Measurements from ENCODE around the gene RGS7. TPM values are rescaled to one million over a fixed set of nuclear protein-coding genes. Genes with fewer than 3 reads are reported as not detected.

RGS7 gene
- total and polyA plus RNA-seq, 10 of the 15 experiments (the other 5 are each of a cell fraction or from before 2014, with no cell fraction given): not detected

- no TSS peak for BruUV-seq (replicated peaks)
- Histone ChIP-seq H2AFZ (ENCODE audit: control insufficient read depth, low read depth, low read length) (no peak overlapping the region), H3K4me3 (no peak overlapping the region), H3K4me1 (ENCODE audit: control insufficient read depth, insufficient read depth, low read length) (no peaks in the 10 kb centered on the region), H3K36me3 (ENCODE audit: control insufficient read depth in 2 of 2, insufficient read depth in 2 of 2, low read length in 1 of 2) (no peaks in the 10 kb centered on the region), H3K9me3 (replicated peaks; ENCODE audit: control insufficient read depth, insufficient read depth, low read length) (no peaks in the 10 kb centered on the region), H3K4me2 (ENCODE audit: control insufficient read depth, insufficient read depth) (no peak overlapping the region), H3K9ac (ENCODE audit: control insufficient read depth, insufficient read depth, low read length) (no peak overlapping the region), H3K27me3 (replicated peaks in 1 of 2; ENCODE audit: control insufficient read depth in 2 of 2, insufficient read depth in 2 of 2, low read length in 1 of 2) (no peaks in the 10 kb centered on the region), H4K20me1 (ENCODE audit: control insufficient read depth, insufficient read depth) (no peaks in the 10 kb centered on the region), H3K79me2 (ENCODE audit: control insufficient read depth, insufficient read depth, low read length) (no peaks in the 10 kb centered on the region), H3K27ac (ENCODE audit: control insufficient read depth, insufficient read depth) (no peak overlapping the region)
- no peak for DNase-seq (ENCODE audit: low read depth, low spot score)
- ATAC-seq: no peak
- SMC1A ChIA-PET (ENCODE audit: uncharacterized antibody, unreplicated experiment): interaction anchor here (1.1 kb wide), 1 partner anchor 24 kb away, joined by 3 read pairs; no protein-coding TSS in a partner anchor
- no peak for FAIRE-seq
- CTCF ChIA-PET: no interaction called here
- in situ Hi-C loops (cut with MboI): no loop called here
- RAD21 ChIA-PET (ENCODE audit: unreplicated experiment): no interaction called here
- POLR2A ChIA-PET: no interaction called here
- TF ChIP-seq HSF1 (IDR thresholded peaks at IDR 0.05; ENCODE audit: low read depth, low read length) (no peak), ZNF24 (IDR thresholded peaks at IDR 0.05) (no peak)
- intact Hi-C loops (cut with micrococcal nuclease; ENCODE audit: unreplicated experiment): no loop called here
- 0% methylated on average over 3 of the region's 3 CpGs for WGBS (ENCODE audit: insufficient coverage, insufficient replicate concordance, low lambda C conversion rate, missing lambda C conversion rate)
Observed at GRCh38 chr1:241171991-241172390, 185.0 kb downstream of the RGS7 start.

- no peak overlapping the region for H2AFZ ChIP-seq (ENCODE audit: control insufficient read depth, low read depth, low read length)
- H3K79me2 ChIP-seq (ENCODE audit: control insufficient read depth, insufficient read depth, low read length): no peaks in the 10 kb centered on the region
- DNase-seq (ENCODE audit: low read depth, low spot score) (no peak), ATAC-seq (no peak), FAIRE-seq (no peak)
- 18% methylated on average over 11 of the region's 14 CpGs for WGBS (ENCODE audit: insufficient coverage, insufficient replicate concordance, low lambda C conversion rate, missing lambda C conversion rate)
- no peak overlapping the region for H3K4me3 ChIP-seq
- no peaks in the 10 kb centered on the region for H4K20me1 ChIP-seq (ENCODE audit: control insufficient read depth, insufficient read depth)
- BruUV-seq (replicated peaks): no TSS peak
- H3K9me3 ChIP-seq (replicated peaks; ENCODE audit: control insufficient read depth, insufficient read depth, low read length): no peaks in the 10 kb centered on the region
- in situ Hi-C loops (cut with MboI): no loop called here
- H3K9ac ChIP-seq (ENCODE audit: control insufficient read depth, insufficient read depth, low read length): no peak overlapping the region
- CTCF ChIA-PET: no interaction called here
- no peaks in the 10 kb centered on the region for H3K27me3 ChIP-seq (replicated peaks in 1 of 2; ENCODE audit: control insufficient read depth in 2 of 2, insufficient read depth in 2 of 2, low read length in 1 of 2)
- intact Hi-C loops (cut with micrococcal nuclease; ENCODE audit: unreplicated experiment): no loop called here
- POLR2A ChIA-PET: no interaction called here
- no peak overlapping the region for H3K27ac ChIP-seq (ENCODE audit: control insufficient read depth, insufficient read depth)
- TF ChIP-seq EGR1 (IDR thresholded peaks at IDR 0.05; ENCODE audit: borderline replicate concordance in 1 of 2, low read depth in 2 of 2, low read length in 2 of 2): no peak
- no peak for TF ChIP-seq FOXM1 (IDR thresholded peaks at IDR 0.05; ENCODE audit: low read depth, low read length)
- TF ChIP-seq TCF12 (IDR thresholded peaks at IDR 0.05; ENCODE audit: low read depth, low read length): no peak
- no peak for TF ChIP-seq SRF (IDR thresholded peaks at IDR 0.05; ENCODE audit: low read depth in 2 of 2, low read length in 2 of 2)
- TF ChIP-seq CBX3 (IDR thresholded peaks at IDR 0.05; ENCODE audit: borderline replicate concordance, low read depth): no peak
- TF ChIP-seq BRCA1 (IDR thresholded peaks at IDR 0.05; ENCODE audit: low read depth, low read length): no peak
- TF ChIP-seq CBFB (IDR thresholded peaks at IDR 0.05; ENCODE audit: low read depth): no peak
- TF ChIP-seq ZNF274 (IDR thresholded peaks at IDR 0.05; ENCODE audit: insufficient read depth, insufficient read length): no peak
- TF ChIP-seq NBN (IDR thresholded peaks at IDR 0.05): no peak
- no peak for TF ChIP-seq SUPT20H (IDR thresholded peaks at IDR 0.05; ENCODE audit: borderline replicate concordance, control insufficient read depth, low read depth, low read length)
- TF ChIP-seq FOS (IDR thresholded peaks at IDR 0.05; ENCODE audit: borderline replicate concordance, extremely low read depth, insufficient read length): no peak
- no peak for TF ChIP-seq RCOR1 (conservative IDR thresholded peaks at IDR 0.05; ENCODE audit: low read depth, low read length)
- no peak for TF ChIP-seq IRF4 (IDR thresholded peaks at IDR 0.05; ENCODE audit: low read depth, low read length)
- TF ChIP-seq ATF7 (IDR thresholded peaks at IDR 0.05; ENCODE audit: low read depth): no peak
- no peaks in the 10 kb centered on the region for H3K36me3 ChIP-seq (ENCODE audit: control insufficient read depth in 2 of 2, insufficient read depth in 2 of 2, low read length in 1 of 2)
- H3K4me1 ChIP-seq (ENCODE audit: control insufficient read depth, insufficient read depth, low read length): no peaks in the 10 kb centered on the region
- SMC1A ChIA-PET (ENCODE audit: uncharacterized antibody, unreplicated experiment): no interaction called here
- RAD21 ChIA-PET (ENCODE audit: unreplicated experiment): no interaction called here
- no peak overlapping the region for H3K4me2 ChIP-seq (ENCODE audit: control insufficient read depth, insufficient read depth)
Observed at GRCh38 chr1:241167121-241167630, 189.8 kb downstream of the RGS7 start.

All from GM12878 (cell line).